Endodermal cell (in vitro differentiated cells): ENCODE results near the gene SMC1A. TPM values are rescaled to one million over a fixed set of nuclear protein-coding genes. Genes with fewer than 3 reads are reported as not detected.
A peak's percentile ranks its signal among the peaks of the same experiment; 100 is the strongest.

Experiments used
- DNase-seq: peaks from one replicate; pipeline ENCODE4 v3.0.0-alpha.2; 2017
- H3K27ac ChIP-seq: 2 replicates; pipeline ENCODE4 v1.5.1; 2013; ENCODE audit warnings: mild to moderate bottlenecking, low read depth, low read length, moderate library complexity
- H3K27me3 ChIP-seq: 2 replicates; pipeline ENCODE4 v1.6.1; 2013; ENCODE audit warnings: mild to moderate bottlenecking, low read length, moderate library complexity; ENCODE audit not compliant: insufficient read depth, control insufficient read depth, poor library complexity, severe bottlenecking
- H3K36me3 ChIP-seq: 2 replicates; pipeline ENCODE4 v1.7.0; 2013; ENCODE audit warnings: mild to moderate bottlenecking, low read length, moderate library complexity; ENCODE audit not compliant: control insufficient read depth, insufficient read depth
- H3K4me1 ChIP-seq: one replicate; pipeline ENCODE4 v1.7.0; 2013; ENCODE audit warnings: low read length; ENCODE audit not compliant: control insufficient read depth, insufficient read depth
- H3K4me3 ChIP-seq: 2 replicates; pipeline ENCODE4 v1.5.1; 2013; ENCODE audit warnings: mild to moderate bottlenecking, low read length, moderate library complexity
- H3K9ac ChIP-seq: 2 replicates; pipeline ENCODE4 v1.6.1; 2013; ENCODE audit warnings: mild to moderate bottlenecking, low read length, moderate library complexity; ENCODE audit not compliant: poor library complexity, severe bottlenecking; ENCODE audit errors: extremely low read depth
- H3K9me3 ChIP-seq: 2 replicates; pipeline ENCODE4 v1.6.1; 2013; ENCODE audit warnings: mild to moderate bottlenecking, low read length, moderate library complexity; ENCODE audit not compliant: control insufficient read depth
- H3K27ac Mint-ChIP-seq: 2 replicates; pipeline ENCODE4 v1.8.0; 2020; ENCODE audit warnings: mixed read lengths
- H3K27me3 Mint-ChIP-seq: 2 replicates; pipeline ENCODE4 v1.8.0; 2021; ENCODE audit warnings: mild to moderate bottlenecking, mixed read lengths; ENCODE audit not compliant: insufficient read depth
- H3K36me3 Mint-ChIP-seq: 2 replicates; pipeline ENCODE4 v1.8.0; 2020; ENCODE audit warnings: low read depth, mixed read lengths
- H3K4me1 Mint-ChIP-seq: 2 replicates; pipeline ENCODE4 v1.8.0; 2020; ENCODE audit warnings: mixed read lengths
- H3K4me3 Mint-ChIP-seq: 2 replicates; pipeline ENCODE4 v1.8.0; 2020; ENCODE audit warnings: mild to moderate bottlenecking, moderate library complexity, mixed read lengths
- H3K9me3 Mint-ChIP-seq: 2 replicates; pipeline ENCODE4 v1.8.0; 2020; ENCODE audit warnings: mild to moderate bottlenecking, mixed read lengths
- WGBS, 2 experiments: methylation state at CpG; one replicate each; pipeline versions ENCODE4 v1.1.5 to v1.1.7; 2013; ENCODE audit warnings: missing lambda C conversion rate in 2 of 2, mixed read lengths in 1 of 2; ENCODE audit not compliant: insufficient coverage in 1 of 2, insufficient read length in 1 of 2; 5-methylcytosine and 5-hydroxymethylcytosine counted together
- total RNA-seq, 2 donors: library from RNA; stranded (reverse); fragmentation: NEBNext Ultra II Directional in 1 of 2; extraction: Animal tissue kit (Norgen Biotek cat#: 25700) in 1 of 2; gene quantifications; 2 replicates in 1 of 2; 3 replicates in 1 of 2; pipeline ENCODE4 v1.2.1, GENCODE V29; 2021
- TF ChIP-seq, protein P1 (sequence below): fragments of 200-600 bp; sonication (generic); conservative IDR thresholded peaks from 2 replicates; pipeline ENCODE4 v1.5.0; 2021; ENCODE audit warnings: antibody characterized with exemption, mild to moderate bottlenecking

The SMC1A gene
- total RNA-seq, 2 donors from 2014 or later = 89.0 to 121 TPM

DNA sequence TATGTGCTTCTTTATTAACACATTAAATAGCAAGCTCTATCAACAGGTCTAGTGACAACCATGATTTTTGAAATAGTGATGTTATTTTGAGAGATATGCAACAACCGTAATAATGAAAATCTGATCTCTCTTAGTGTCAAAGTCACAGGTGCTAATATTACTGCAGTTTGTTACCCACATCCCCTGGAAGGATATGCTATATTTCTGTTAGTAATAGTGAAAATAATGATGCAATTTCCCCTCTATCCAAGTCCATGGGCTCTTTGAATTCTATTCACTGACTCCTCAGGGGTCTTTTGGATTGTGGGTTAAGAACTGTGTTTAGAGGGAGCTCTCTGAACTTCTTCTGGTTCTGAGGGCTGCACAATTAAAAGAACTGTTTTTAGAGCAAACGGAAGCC is 14.8 kb upstream of the SMC1A start:
- peaks cover 27% of the 10 kb centered on the region for H3K27me3 Mint-ChIP-seq
- H3K9me3 Mint-ChIP-seq = peaks cover 63% of the 10 kb centered on the region
- H3K36me3 ChIP-seq = no peaks in the 10 kb centered on the region
- H3K4me3 Mint-ChIP-seq = no peak overlapping the region
- TF ChIP-seq, protein P1, sequence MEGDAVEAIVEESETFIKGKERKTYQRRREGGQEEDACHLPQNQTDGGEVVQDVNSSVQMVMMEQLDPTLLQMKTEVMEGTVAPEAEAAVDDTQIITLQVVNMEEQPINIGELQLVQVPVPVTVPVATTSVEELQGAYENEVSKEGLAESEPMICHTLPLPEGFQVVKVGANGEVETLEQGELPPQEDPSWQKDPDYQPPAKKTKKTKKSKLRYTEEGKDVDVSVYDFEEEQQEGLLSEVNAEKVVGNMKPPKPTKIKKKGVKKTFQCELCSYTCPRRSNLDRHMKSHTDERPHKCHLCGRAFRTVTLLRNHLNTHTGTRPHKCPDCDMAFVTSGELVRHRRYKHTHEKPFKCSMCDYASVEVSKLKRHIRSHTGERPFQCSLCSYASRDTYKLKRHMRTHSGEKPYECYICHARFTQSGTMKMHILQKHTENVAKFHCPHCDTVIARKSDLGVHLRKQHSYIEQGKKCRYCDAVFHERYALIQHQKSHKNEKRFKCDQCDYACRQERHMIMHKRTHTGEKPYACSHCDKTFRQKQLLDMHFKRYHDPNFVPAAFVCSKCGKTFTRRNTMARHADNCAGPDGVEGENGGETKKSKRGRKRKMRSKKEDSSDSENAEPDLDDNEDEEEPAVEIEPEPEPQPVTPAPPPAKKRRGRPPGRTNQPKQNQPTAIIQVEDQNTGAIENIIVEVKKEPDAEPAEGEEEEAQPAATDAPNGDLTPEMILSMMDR = no peak
- H3K9ac ChIP-seq = no peak overlapping the region
- no peaks in the 10 kb centered on the region for H3K36me3 Mint-ChIP-seq
- DNase-seq = no peak
- H3K4me3 ChIP-seq = no peak overlapping the region
- no peaks in the 10 kb centered on the region for H3K9me3 ChIP-seq
- H3K27me3 ChIP-seq = no peaks in the 10 kb centered on the region
- no peak overlapping the region for H3K27ac ChIP-seq
- peaks cover 8% of the 10 kb centered on the region for H3K4me1 Mint-ChIP-seq
- no peaks in the 10 kb centered on the region for H3K4me1 ChIP-seq
- WGBS, 2 experiments = 80 to 95% methylated on average over 1 to 2 of the region's 2 CpGs
- no peak overlapping the region for H3K27ac Mint-ChIP-seq

DNA sequence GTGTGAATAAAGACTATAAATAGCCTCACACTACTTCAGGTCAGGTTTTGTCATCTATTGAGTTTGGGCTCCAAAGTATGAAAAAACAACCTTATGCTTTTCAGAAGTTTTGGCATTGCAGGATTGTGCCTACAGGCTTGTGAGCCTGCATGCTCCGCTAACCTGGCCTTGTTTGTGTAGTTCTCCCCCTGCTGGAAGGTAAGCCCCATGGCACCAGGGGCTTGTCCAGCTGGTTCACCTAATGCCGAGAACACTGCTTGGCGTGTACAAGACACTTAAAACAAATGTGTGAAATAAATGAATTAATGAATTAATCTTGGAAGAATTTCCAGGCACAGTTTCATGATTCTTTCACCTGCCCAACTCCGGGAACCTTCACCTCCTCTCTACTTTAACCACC is 13.5 kb upstream of the SMC1A start:
- Histone ChIP-seq H3K4me1 (no peaks in the 10 kb centered on the region), H3K36me3 (no peaks in the 10 kb centered on the region), H3K27me3 (no peaks in the 10 kb centered on the region), H3K27ac (no peak overlapping the region), H3K9ac (no peak overlapping the region), H3K4me3 (no peak overlapping the region), H3K9me3 (no peaks in the 10 kb centered on the region)
- peaks cover 6% of the 10 kb centered on the region for H3K36me3 Mint-ChIP-seq
- TF ChIP-seq, protein P1 = peak; percentile 81
- WGBS, 2 experiments = 17% methylated on average over 3 of the region's 4 CpGs; no CpG with 5 or more reads in 1 of the 2 experiments
- no peak overlapping the region for H3K4me3 Mint-ChIP-seq
- H3K4me1 Mint-ChIP-seq = peaks cover 8% of the 10 kb centered on the region
- no peak overlapping the region for H3K27ac Mint-ChIP-seq
- peak; percentile 83 for DNase-seq
- H3K27me3 Mint-ChIP-seq = peaks cover 27% of the 10 kb centered on the region
- H3K9me3 Mint-ChIP-seq = peaks cover 67% of the 10 kb centered on the region

DNA sequence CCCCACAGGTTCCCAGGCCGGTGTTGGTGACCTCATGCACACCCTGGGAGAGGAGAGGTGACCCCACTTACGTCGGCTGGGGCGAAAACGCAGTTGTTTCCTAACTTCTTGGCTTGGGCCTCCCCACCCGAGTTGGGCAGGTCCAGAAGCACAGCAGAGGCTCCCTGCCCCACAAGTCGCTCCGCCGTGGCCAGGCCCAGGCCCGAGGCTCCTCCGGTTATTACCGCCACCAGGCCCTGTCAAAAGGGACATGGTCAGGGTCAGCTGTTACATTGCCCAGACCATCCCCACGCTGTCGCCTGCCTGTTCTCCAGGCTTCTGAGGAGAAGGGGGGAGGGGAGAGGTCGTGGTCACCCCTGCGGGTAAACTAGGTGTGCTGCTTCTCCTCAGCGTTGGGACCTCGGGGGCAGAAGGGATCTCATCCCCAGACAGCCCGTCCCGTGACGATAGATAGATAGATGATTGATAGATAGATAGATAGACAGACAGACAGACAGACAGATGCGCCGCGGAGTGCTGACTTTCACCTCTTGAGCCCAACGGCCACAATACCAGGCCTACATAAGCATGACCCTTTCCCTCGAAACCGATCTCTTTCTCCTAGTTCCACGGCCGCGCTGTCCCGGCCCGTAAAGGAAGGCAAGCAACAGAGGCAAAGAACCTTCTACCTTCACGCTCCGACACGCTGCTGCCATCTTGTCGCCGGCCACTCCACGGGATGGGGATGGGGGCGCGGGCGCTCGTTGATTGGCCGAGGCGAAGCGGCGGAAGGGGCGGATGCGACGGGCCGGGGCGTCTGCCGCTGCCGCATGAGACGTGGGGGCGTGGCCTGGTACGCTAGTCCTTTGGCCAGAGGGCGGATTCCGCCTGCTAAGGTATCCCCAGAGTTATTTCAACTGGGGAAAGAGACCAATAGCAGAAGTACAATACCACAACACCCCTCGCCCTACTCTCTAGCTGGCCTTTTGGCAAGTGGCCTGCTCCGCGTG is 11.5 kb upstream of the SMC1A start, which contains the start of gene HSD17B10:
Gene HSD17B10, minus strand, starts transcription at position 720 of the 989 bp plus-strand sequence. Its CDS starts 25 bp downstream, at position 695.
- Histone ChIP-seq H3K27me3 (no peaks in the 10 kb centered on the region), H3K4me1 (no peaks in the 10 kb centered on the region), H3K36me3 (no peaks in the 10 kb centered on the region), H3K4me3 (peak within 1 kb of the TSS; percentile 89), H3K9ac (peak within 1 kb of the TSS; percentile 30), H3K9me3 (no peaks in the 10 kb centered on the region), H3K27ac (no peak within 1 kb of the TSS)
- DNase-seq = peak; percentile 94
- Mint-ChIP-seq H3K36me3 (peaks cover 25% of the 10 kb centered on the region), H3K4me3 (peak within 1 kb of the TSS; percentile 94), H3K27me3 (peaks cover 16% of the 10 kb centered on the region), H3K9me3 (peaks cover 72% of the 10 kb centered on the region), H3K4me1 (peaks cover 5% of the 10 kb centered on the region), H3K27ac (peak within 1 kb of the TSS; percentile 93)
- TF ChIP-seq, protein P1 = no peak
- 0 to 5% methylated on average over 2 to 54 of the region's 61 CpGs for WGBS, 2 experiments
